COLO668 (cell line): ENCODE data around the gene FZR1.

ENCODE experiments used
- DNase-seq: peaks from one replicate; lab custom pipeline; 2025; ENCODE audit not compliant: unreplicated experiment; lab: John Stamatoyannopoulos, UW

The FZR1 gene

DNA sequence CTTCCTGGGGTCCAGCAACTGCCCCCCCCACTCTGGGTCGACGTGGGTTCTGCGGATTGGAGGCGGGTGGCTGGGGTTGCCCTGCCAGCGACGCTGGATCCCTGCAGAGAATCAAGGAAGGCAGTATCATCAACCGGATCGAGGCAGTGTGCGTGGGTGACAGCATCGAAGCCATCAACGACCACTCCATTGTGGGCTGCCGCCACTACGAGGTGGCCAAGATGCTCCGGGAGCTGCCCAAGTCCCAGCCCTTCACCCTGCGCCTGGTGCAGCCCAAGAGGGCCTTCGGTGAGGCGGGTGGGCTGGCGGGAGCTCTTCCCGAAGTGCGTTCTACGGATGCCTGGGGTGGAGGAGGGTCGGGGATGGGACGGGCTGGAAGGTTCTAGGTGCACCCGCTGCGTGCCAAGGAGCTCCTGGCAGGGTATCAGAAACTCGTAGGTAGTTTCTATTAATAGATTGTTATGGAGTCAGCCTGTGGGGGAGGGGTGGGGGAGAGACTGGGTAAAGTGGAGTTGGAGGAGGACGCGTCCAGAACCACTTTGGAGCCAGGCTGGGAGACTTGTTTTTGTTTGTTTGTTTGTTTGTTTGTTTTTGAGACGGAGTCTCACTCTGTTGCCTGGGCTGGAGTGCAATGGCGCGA, 80.7 kb downstream of the FZR1 start:
- DNase-seq, result no peak
